ENCODE measurements around the gene MYZAP. TPM values are rescaled to one million over a fixed set of nuclear protein-coding genes. Genes with fewer than 3 reads are reported as not detected.

MYZAP gene
- total and polyA plus RNA-seq, 9 of the 15 experiments (the other 6 are each of a cell fraction or from before 2014, with no cell fraction given): 0.03 TPM; not detected in 8

DNA sequence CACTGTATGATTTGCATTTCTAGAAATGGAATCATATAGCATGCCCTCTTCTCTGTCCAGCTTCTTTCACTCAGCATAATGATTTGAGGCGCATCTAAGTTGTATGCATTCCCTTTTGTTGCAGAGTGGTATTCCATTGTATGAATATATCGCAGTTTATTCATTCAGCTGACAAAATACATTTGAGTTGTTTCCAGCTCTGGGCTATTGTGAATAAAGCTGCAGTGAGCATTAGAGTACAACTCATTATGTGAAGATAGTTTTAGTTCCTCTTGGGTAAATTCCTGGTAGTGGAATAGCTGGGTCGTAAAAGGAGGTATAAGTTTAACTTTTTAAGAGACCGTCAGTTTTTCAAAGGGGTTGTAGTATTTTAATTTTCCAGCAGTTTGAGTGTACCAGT is 76.3 kb downstream of the MYZAP start:
- no TSS peak for BruUV-seq (replicated peaks)
- no peaks in the 10 kb centered on the region for H4K20me1 ChIP-seq (replicated peaks; ENCODE audit: control insufficient read depth, insufficient read depth, low read length)
- H3K27me3 ChIP-seq (ENCODE audit: control insufficient read depth in 2 of 2, insufficient read depth in 2 of 2, low read length in 2 of 2): peaks cover 6 to 13% of the 10 kb centered on the region in 2 experiments
- DNase-seq (ENCODE audit: extremely low read depth in 1 of 4, low spot score in 3 of 4) (no peak), FAIRE-seq (no peak), ATAC-seq (no peak)
- H3K27ac ChIP-seq (ENCODE audit: extremely low read depth, low read depth, low read length): no peak overlapping the region
- POLR2A ChIA-PET: interaction anchor here (1.1 to 1.2 kb wide), 2 partner anchors 11 to 13 kb away, joined by 3 to 4 read pairs; no protein-coding TSS in a partner anchor
- H3K9ac ChIP-seq (ENCODE audit: insufficient read depth in 1 of 2, low read depth in 2 of 2, low read length in 2 of 2): no peak overlapping the region
- in situ Hi-C loops (cut with MboI) (no loop called here), intact Hi-C loops (cut with micrococcal nuclease) (loop anchor here (10.0 kb wide), 1 partner anchor 397 kb away; the partner anchor contains the start of gene ALDH1A2)
- H3K36me3 ChIP-seq (ENCODE audit: control insufficient read depth, insufficient read depth, low read length): no peaks in the 10 kb centered on the region
- no peaks in the 10 kb centered on the region for H3K9me3 ChIP-seq (replicated peaks; ENCODE audit: control insufficient read depth, insufficient read depth, low read depth, low read length)
- no peak overlapping the region for H2AFZ ChIP-seq (ENCODE audit: low read depth, low read length)
- no peak overlapping the region for H3K4me3 ChIP-seq
- no peak overlapping the region for H3K4me2 ChIP-seq (ENCODE audit: insufficient read depth, low read length)
- CTCF ChIA-PET (ENCODE audit: low intra/inter-chr PET ratio): interaction anchor here (2.3 kb wide), 1 partner anchor 403 kb away, joined by 6 read pairs; no protein-coding TSS in a partner anchor
- 1% methylated on average over 4 of the region's 4 CpGs for WGBS (ENCODE audit: insufficient coverage, low coverage, missing lambda C conversion rate)
- no peaks in the 10 kb centered on the region for H3K4me1 ChIP-seq (replicated peaks in 1 of 2; ENCODE audit: control insufficient read depth in 2 of 2, insufficient read depth in 2 of 2, low read length in 2 of 2)
- H3K9me1 ChIP-seq (ENCODE audit: control insufficient read depth, insufficient read depth, low read length): no peaks in the 10 kb centered on the region
- no peaks in the 10 kb centered on the region for H3K79me2 ChIP-seq (ENCODE audit: control insufficient read depth, insufficient read depth, low read length)
- no peak for TF ChIP-seq PHF21A (IDR thresholded peaks at IDR 0.05; ENCODE audit: borderline replicate concordance, low read depth)
- TF ChIP-seq ZNF212 (CRISPR knock-in tag; IDR thresholded peaks at IDR 0.05): no peak
- TF ChIP-seq FOXA3 (CRISPR knock-in tag; conservative IDR thresholded peaks at IDR 0.05 in 1 of 2, IDR thresholded peaks at IDR 0.05 in 1 of 2): no peak
- TF ChIP-seq, protein P1, sequence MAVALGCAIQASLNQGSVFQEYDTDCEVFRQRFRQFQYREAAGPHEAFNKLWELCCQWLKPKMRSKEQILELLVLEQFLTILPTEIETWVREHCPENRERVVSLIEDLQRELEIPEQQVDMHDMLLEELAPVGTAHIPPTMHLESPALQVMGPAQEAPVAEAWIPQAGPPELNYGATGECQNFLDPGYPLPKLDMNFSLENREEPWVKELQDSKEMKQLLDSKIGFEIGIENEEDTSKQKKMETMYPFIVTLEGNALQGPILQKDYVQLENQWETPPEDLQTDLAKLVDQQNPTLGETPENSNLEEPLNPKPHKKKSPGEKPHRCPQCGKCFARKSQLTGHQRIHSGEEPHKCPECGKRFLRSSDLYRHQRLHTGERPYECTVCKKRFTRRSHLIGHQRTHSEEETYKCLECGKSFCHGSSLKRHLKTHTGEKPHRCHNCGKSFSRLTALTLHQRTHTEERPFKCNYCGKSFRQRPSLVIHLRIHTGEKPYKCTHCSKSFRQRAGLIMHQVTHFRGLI (CRISPR knock-in tag; IDR thresholded peaks at IDR 0.05): no peak
- no peak for TF ChIP-seq NFYB (IDR thresholded peaks at IDR 0.05; ENCODE audit: extremely low read depth, insufficient read length)
- TF ChIP-seq, protein P2, sequence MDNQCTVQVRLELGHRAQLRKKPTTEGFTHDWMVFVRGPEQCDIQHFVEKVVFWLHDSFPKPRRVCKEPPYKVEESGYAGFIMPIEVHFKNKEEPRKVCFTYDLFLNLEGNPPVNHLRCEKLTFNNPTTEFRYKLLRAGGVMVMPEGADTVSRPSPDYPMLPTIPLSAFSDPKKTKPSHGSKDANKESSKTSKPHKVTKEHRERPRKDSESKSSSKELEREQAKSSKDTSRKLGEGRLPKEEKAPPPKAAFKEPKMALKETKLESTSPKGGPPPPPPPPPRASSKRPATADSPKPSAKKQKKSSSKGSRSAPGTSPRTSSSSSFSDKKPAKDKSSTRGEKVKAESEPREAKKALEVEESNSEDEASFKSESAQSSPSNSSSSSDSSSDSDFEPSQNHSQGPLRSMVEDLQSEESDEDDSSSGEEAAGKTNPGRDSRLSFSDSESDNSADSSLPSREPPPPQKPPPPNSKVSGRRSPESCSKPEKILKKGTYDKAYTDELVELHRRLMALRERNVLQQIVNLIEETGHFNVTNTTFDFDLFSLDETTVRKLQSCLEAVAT (IDR thresholded peaks at IDR 0.05): no peak
- TF ChIP-seq HDAC3 (IDR thresholded peaks at IDR 0.05; ENCODE audit: borderline replicate concordance, partially characterized antibody): no peak
- TF ChIP-seq, protein P3, sequence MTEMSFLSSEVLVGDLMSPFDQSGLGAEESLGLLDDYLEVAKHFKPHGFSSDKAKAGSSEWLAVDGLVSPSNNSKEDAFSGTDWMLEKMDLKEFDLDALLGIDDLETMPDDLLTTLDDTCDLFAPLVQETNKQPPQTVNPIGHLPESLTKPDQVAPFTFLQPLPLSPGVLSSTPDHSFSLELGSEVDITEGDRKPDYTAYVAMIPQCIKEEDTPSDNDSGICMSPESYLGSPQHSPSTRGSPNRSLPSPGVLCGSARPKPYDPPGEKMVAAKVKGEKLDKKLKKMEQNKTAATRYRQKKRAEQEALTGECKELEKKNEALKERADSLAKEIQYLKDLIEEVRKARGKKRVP (CRISPR knock-in tag; IDR thresholded peaks at IDR 0.05): no peak
- no peak for TF ChIP-seq CREBBP (IDR thresholded peaks at IDR 0.05; ENCODE audit: low read depth, low read length)
- no peak for TF ChIP-seq RBM22 (IDR thresholded peaks at IDR 0.05; ENCODE audit: low read depth, low read length, poor library complexity, severe bottlenecking)
- TF ChIP-seq, protein P4, sequence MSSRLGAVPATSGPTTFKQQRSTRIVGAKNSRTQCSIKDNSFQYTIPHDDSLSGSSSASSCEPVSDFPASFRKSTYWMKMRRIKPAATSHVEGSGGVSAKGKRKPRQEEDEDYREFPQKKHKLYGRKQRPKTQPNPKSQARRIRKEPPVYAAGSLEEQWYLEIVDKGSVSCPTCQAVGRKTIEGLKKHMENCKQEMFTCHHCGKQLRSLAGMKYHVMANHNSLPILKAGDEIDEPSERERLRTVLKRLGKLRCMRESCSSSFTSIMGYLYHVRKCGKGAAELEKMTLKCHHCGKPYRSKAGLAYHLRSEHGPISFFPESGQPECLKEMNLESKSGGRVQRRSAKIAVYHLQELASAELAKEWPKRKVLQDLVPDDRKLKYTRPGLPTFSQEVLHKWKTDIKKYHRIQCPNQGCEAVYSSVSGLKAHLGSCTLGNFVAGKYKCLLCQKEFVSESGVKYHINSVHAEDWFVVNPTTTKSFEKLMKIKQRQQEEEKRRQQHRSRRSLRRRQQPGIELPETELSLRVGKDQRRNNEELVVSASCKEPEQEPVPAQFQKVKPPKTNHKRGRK (tag; IDR thresholded peaks at IDR 0.05): no peak
- TF ChIP-seq ZNF24 (IDR thresholded peaks at IDR 0.05): no peak
- TF ChIP-seq, protein P5, sequence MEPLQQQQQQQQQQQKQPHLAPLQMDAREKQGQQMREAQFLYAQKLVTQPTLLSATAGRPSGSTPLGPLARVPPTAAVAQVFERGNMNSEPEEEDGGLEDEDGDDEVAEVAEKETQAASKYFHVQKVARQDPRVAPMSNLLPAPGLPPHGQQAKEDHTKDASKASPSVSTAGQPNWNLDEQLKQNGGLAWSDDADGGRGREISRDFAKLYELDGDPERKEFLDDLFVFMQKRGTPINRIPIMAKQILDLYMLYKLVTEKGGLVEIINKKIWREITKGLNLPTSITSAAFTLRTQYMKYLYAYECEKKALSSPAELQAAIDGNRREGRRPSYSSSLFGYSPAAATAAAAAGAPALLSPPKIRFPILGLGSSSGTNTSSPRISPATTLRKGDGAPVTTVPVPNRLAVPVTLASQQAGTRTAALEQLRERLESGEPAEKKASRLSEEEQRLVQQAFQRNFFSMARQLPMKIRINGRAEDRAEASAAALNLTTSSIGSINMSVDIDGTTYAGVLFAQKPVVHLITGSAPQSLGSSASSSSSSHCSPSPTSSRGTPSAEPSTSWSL (CRISPR knock-in tag; IDR thresholded peaks at IDR 0.05; ENCODE audit: borderline replicate concordance): no peak
- no peak for TF ChIP-seq RBM15 (IDR thresholded peaks at IDR 0.05; ENCODE audit: insufficient read depth, low read length)
